ENCODE measurements around the gene BTBD9. TPM values are rescaled to one million over a fixed set of nuclear protein-coding genes. Genes with fewer than 3 reads are reported as not detected.

The BTBD9 gene
- total RNA-seq, 1 experiment from 2014 or later: 8.9 TPM

DNA sequence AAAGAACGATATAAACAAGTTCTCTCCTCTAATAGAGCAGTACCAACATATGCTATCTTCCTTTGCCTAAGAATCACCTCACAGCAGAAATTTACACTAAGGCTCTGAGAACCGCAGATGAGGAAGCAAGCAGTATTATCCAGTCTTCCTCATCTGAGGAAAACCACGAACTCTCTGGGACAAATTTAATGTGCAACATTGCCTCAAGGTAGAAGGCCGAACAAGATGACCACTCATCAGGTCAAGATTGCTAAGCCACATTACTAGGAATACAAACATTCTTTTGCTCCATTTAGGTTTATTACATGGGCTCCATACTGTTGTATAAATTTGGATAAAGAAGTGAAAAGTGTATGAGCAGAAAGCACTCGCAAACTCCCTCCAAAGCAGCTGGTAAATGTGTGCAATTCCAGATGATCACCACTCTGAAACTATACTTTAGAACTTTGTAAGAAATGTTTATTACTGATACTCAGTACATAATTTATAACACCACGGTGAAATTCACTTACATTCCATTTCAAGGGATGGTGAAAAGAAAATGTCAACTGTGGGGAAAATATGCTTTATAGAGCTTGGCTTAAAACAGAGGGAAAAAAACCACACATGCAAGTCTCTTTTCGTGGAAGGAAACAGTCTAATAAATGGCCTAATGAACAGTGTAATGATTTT lies 398.4 kb downstream of the BTBD9 start:
- H2AK5ac ChIP-seq (ENCODE audit: insufficient read length, low read length): no peak overlapping the region
- H3K27me3 ChIP-seq (ENCODE audit: insufficient read depth, low read length): no peaks in the 10 kb centered on the region
- no peak overlapping the region for H3K14ac ChIP-seq (ENCODE audit: insufficient read depth, low read length)
- H3K4me2 ChIP-seq (ENCODE audit: insufficient read depth, insufficient read length, low read length): no peak overlapping the region
- H4K5ac ChIP-seq (ENCODE audit: insufficient read length, low read depth, low read length): no peak overlapping the region
- H3K4me1 ChIP-seq (ENCODE audit: insufficient read depth, low read length): peaks cover 2% of the 10 kb centered on the region; the same call in 1 of the 2 replicates
- Mint-ChIP-seq H3K27me3 (ENCODE audit: low read depth) (no peaks in the 10 kb centered on the region), H3K4me3 (no peak overlapping the region), H3K9me3 (peaks cover 0 to 3% of the 10 kb centered on the region in 2 experiments; a peak in 1 of 5 replicates), H3K27ac (peak overlapping the region in 1 of 3 experiments; percentile 18; a peak in 1 of 7 replicates), H3K36me3 (ENCODE audit: insufficient read depth in 1 of 3, low read depth in 3 of 3) (peaks cover 0 to 4% (median 3%) of the 10 kb centered on the region in 3 experiments; a peak in 2 of 7 replicates), H3K4me1 (peaks cover 14 to 27% of the 10 kb centered on the region in 2 experiments)
- no peak overlapping the region for H3K4ac ChIP-seq (ENCODE audit: low read depth, low read length)
- H4K91ac ChIP-seq (ENCODE audit: insufficient read length, low read depth, low read length): no peak overlapping the region
- H2BK20ac ChIP-seq (ENCODE audit: low read depth, low read length, poor library complexity, severe bottlenecking): no peak overlapping the region
- no peak overlapping the region for H2BK120ac ChIP-seq (ENCODE audit: low read depth, low read length, poor library complexity, severe bottlenecking)
- H3K23me2 ChIP-seq (ENCODE audit: insufficient read length, low read depth, low read length, poor library complexity, severe bottlenecking): no peaks in the 10 kb centered on the region
- TF ChIP-seq, protein P1, sequence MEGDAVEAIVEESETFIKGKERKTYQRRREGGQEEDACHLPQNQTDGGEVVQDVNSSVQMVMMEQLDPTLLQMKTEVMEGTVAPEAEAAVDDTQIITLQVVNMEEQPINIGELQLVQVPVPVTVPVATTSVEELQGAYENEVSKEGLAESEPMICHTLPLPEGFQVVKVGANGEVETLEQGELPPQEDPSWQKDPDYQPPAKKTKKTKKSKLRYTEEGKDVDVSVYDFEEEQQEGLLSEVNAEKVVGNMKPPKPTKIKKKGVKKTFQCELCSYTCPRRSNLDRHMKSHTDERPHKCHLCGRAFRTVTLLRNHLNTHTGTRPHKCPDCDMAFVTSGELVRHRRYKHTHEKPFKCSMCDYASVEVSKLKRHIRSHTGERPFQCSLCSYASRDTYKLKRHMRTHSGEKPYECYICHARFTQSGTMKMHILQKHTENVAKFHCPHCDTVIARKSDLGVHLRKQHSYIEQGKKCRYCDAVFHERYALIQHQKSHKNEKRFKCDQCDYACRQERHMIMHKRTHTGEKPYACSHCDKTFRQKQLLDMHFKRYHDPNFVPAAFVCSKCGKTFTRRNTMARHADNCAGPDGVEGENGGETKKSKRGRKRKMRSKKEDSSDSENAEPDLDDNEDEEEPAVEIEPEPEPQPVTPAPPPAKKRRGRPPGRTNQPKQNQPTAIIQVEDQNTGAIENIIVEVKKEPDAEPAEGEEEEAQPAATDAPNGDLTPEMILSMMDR (conservative IDR thresholded peaks at IDR 0.05): no peak
- H3K79me2 ChIP-seq (ENCODE audit: insufficient read depth, low read length): no peaks in the 10 kb centered on the region
- no peak overlapping the region for H4K8ac ChIP-seq (replicated peaks; ENCODE audit: insufficient read length, low read depth, low read length)
- no CpG with 5 or more reads among the region's 7 CpGs for WGBS (ENCODE audit: extremely low coverage, insufficient read length, low lambda C conversion rate)
- no peak overlapping the region for H3K27ac ChIP-seq (ENCODE audit: insufficient read length, low read depth, low read length)
- no peak overlapping the region for H3K56ac ChIP-seq (ENCODE audit: insufficient read length, low read depth, low read length)
- H4K20me1 ChIP-seq (ENCODE audit: control insufficient read depth, insufficient read depth, insufficient read length): no peaks in the 10 kb centered on the region
- H3K9ac ChIP-seq (ENCODE audit: extremely low read depth, insufficient read length, low read length): no peak overlapping the region
- H3K9me3 ChIP-seq (ENCODE audit: control insufficient read depth, low read depth, low read length): no peaks in the 10 kb centered on the region
- no peak for DNase-seq
- no peak overlapping the region for H3K23ac ChIP-seq (ENCODE audit: insufficient read length, low read depth, low read length)
- H3K18ac ChIP-seq (ENCODE audit: insufficient read length, low read depth, low read length): no peak overlapping the region
- H3K79me1 ChIP-seq (ENCODE audit: insufficient read depth, low read depth, low read length, poor library complexity, severe bottlenecking): no peaks in the 10 kb centered on the region
- H2BK15ac ChIP-seq (ENCODE audit: low read depth, low read length): no peak overlapping the region
- H3T11ph ChIP-seq (ENCODE audit: low read length): no peak overlapping the region
- no peak overlapping the region for H2AFZ ChIP-seq (ENCODE audit: low read length)
- no peak overlapping the region for H2BK12ac ChIP-seq (ENCODE audit: insufficient read length, low read depth, low read length)
- H2BK5ac ChIP-seq (ENCODE audit: insufficient read length, low read length): no peak overlapping the region

Measured in H9 (cell line).